Measurements from ENCODE around the gene FAM72C.
"Not testable (repeated sequence)": the region's sequence is repeated elsewhere in the genome, so short reads cannot be mapped to it uniquely, and the experiment has no call there.

GRCh38 chr1:143987868-143988267, 16.1 kb upstream of the FAM72C start:
- not testable (repeated sequence) for TF ChIP-seq CTCF (IDR thresholded peaks at IDR 0.05; ENCODE audit: low read depth, low read length); POLR2A (IDR thresholded peaks at IDR 0.05; ENCODE audit: extremely low read depth, insufficient read length)

All from NB4 (cell line).